ENCODE results near the gene ZFP92. TPM values are rescaled to one million over a fixed set of nuclear protein-coding genes. Genes with fewer than 3 reads are reported as not detected.

ZFP92 gene
- total RNA-seq, 1 experiment from 2014 or later: not detected

DNA sequence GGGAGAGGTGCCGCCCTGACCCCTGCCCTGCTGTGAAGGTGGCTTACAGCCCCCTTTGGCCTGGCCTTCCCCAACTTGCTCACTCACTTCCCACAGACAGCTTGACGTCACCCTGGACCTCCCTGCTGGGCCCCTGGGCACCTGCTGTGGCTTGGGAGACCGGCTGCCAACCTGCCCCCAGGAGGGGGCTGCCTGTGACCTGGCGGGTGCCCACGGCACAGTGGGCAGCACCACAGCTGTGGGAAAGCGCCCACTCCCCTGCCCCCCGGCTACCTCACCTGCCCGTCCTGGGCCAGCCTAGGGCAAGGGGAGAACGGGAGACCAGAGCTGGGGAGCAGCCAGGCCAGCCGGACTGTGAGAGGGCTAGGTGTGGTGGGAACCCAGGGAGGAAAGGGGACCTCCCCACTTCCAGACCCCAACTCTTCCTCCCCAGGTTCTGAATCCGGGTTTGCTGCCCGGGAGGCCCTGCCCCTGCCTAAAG lies 2.4 kb upstream of the ZFP92 start:
- no peak overlapping the region for H2AFZ ChIP-seq
- TF ChIP-seq EZH2 (IDR thresholded peaks at IDR 0.05; ENCODE audit: low read depth): no peak
- TF ChIP-seq, protein P1, sequence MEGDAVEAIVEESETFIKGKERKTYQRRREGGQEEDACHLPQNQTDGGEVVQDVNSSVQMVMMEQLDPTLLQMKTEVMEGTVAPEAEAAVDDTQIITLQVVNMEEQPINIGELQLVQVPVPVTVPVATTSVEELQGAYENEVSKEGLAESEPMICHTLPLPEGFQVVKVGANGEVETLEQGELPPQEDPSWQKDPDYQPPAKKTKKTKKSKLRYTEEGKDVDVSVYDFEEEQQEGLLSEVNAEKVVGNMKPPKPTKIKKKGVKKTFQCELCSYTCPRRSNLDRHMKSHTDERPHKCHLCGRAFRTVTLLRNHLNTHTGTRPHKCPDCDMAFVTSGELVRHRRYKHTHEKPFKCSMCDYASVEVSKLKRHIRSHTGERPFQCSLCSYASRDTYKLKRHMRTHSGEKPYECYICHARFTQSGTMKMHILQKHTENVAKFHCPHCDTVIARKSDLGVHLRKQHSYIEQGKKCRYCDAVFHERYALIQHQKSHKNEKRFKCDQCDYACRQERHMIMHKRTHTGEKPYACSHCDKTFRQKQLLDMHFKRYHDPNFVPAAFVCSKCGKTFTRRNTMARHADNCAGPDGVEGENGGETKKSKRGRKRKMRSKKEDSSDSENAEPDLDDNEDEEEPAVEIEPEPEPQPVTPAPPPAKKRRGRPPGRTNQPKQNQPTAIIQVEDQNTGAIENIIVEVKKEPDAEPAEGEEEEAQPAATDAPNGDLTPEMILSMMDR (conservative IDR thresholded peaks at IDR 0.05): no peak
- H3K27me3 ChIP-seq (ENCODE audit: insufficient read depth, low read depth): peaks cover 74% of the 10 kb centered on the region
- no peak overlapping the region for H3K4me2 ChIP-seq
- DNase-seq: no peak
- CTCF ChIA-PET: no interaction called here
- H4K20me1 ChIP-seq (ENCODE audit: insufficient read depth): no peaks in the 10 kb centered on the region
- no peaks in the 10 kb centered on the region for H3K79me2 ChIP-seq (ENCODE audit: low read depth)
- no peaks in the 10 kb centered on the region for H3K9me2 ChIP-seq (ENCODE audit: insufficient read depth)
- no peaks in the 10 kb centered on the region for H3K4me1 ChIP-seq (replicated peaks; ENCODE audit: insufficient read depth)
- BruUV-seq (replicated peaks): no TSS peak
- intact Hi-C loops (cut with micrococcal nuclease; ENCODE audit: unreplicated experiment): no loop called here
- POLR2A ChIA-PET (ENCODE audit: unreplicated experiment): no interaction called here
- no peaks in the 10 kb centered on the region for H3K36me3 ChIP-seq (ENCODE audit: low read depth)
- H3K4me3 ChIP-seq: no peak overlapping the region
- no peaks in the 10 kb centered on the region for H3F3A ChIP-seq (ENCODE audit: insufficient read depth, low read depth)
- no peak overlapping the region for H3K27ac ChIP-seq
- no peaks in the 10 kb centered on the region for H3K9me3 ChIP-seq (ENCODE audit: insufficient read depth, low read depth)

DNA sequence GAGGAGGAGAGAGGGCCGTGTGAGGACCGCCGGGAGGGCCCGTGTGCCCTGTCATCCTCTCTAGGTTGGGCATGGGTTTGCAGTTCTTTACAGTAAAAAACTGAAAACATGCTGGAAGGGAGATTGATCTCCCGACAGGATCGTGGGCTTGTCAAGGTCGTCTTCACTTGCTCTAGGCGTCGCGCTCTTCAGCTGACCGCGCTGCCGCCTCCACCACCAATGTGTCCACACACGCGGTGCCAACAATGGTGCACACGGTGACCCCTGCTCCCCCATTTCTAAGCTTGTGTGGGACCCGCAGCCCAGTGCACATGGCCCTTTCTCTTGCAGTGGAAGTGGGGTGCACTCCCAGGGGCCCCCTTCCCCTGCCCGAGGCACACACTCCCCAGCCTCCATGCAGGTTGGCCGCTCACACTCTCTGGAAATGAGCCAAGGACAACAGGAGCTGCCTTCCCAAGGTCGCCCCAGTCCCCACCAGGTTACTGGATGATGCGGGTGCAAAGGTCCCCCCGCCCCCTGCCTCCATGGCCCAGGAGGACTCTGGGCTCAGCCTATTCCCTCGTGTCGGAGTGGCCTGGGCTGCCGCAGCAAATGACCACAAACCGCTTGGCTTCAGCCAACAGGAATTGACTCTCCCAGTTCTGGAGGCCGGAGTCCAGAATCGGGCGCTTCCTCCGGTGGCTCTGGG lies 1.7 kb upstream of the ZFP92 start:
- H3K27ac ChIP-seq: no peak overlapping the region
- peaks cover 76% of the 10 kb centered on the region for H3K27me3 ChIP-seq (ENCODE audit: insufficient read depth, low read depth)
- no peaks in the 10 kb centered on the region for H3F3A ChIP-seq (ENCODE audit: insufficient read depth, low read depth)
- H3K4me3 ChIP-seq: no peak overlapping the region
- no peaks in the 10 kb centered on the region for H3K4me1 ChIP-seq (replicated peaks; ENCODE audit: insufficient read depth)
- BruUV-seq (replicated peaks): no TSS peak
- no peak overlapping the region for H2AFZ ChIP-seq
- no peak for TF ChIP-seq EZH2 (IDR thresholded peaks at IDR 0.05; ENCODE audit: low read depth)
- TF ChIP-seq, protein P1 (conservative IDR thresholded peaks at IDR 0.05): no peak
- ChIA-PET POLR2A (ENCODE audit: unreplicated experiment) (no interaction called here), CTCF (no interaction called here)
- no peaks in the 10 kb centered on the region for H3K36me3 ChIP-seq (ENCODE audit: low read depth)
- H3K4me2 ChIP-seq: no peak overlapping the region
- no peak for DNase-seq
- no peaks in the 10 kb centered on the region for H4K20me1 ChIP-seq (ENCODE audit: insufficient read depth)
- intact Hi-C loops (cut with micrococcal nuclease; ENCODE audit: unreplicated experiment): no loop called here
- no peaks in the 10 kb centered on the region for H3K9me2 ChIP-seq (ENCODE audit: insufficient read depth)
- H3K9me3 ChIP-seq (ENCODE audit: insufficient read depth, low read depth): no peaks in the 10 kb centered on the region
- no peaks in the 10 kb centered on the region for H3K79me2 ChIP-seq (ENCODE audit: low read depth)

DNA sequence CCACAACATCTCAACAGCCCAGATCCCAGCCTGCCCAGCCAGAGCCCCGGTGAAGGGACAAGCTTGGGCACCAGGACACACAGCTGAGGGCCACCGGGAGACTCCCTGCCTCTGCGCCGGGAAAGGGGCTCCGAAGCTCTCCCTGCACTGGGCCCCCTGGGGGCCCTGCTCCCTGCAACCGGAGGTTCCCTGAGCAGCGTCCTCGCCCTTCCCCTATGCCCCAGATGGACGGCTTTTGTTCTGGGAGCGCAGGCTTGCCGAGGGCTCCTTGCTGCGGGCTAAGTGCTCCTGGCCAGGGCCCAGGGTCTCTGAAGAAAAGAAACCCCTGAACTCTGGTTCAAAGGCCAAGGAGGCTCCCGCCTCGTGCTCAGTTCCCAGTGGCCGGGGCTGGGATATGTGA lies 899 bp upstream of the ZFP92 start:
- Histone ChIP-seq H3F3A (ENCODE audit: insufficient read depth, low read depth) (no peaks in the 10 kb centered on the region), H4K20me1 (ENCODE audit: insufficient read depth) (no peaks in the 10 kb centered on the region), H3K9me2 (ENCODE audit: insufficient read depth) (no peaks in the 10 kb centered on the region), H3K27me3 (ENCODE audit: insufficient read depth, low read depth) (peaks cover 78% of the 10 kb centered on the region), H3K36me3 (ENCODE audit: low read depth) (no peaks in the 10 kb centered on the region), H3K79me2 (ENCODE audit: low read depth) (no peaks in the 10 kb centered on the region), H3K4me1 (replicated peaks; ENCODE audit: insufficient read depth) (no peaks in the 10 kb centered on the region), H3K27ac (no peak overlapping the region), H3K9me3 (ENCODE audit: insufficient read depth, low read depth) (no peaks in the 10 kb centered on the region), H3K4me2 (no peak overlapping the region), H3K4me3 (no peak overlapping the region), H2AFZ (no peak overlapping the region)
- POLR2A ChIA-PET (ENCODE audit: unreplicated experiment): no interaction called here
- TF ChIP-seq EZH2 (IDR thresholded peaks at IDR 0.05; ENCODE audit: low read depth): no peak
- TF ChIP-seq, protein P1 (conservative IDR thresholded peaks at IDR 0.05): no peak
- intact Hi-C loops (cut with micrococcal nuclease; ENCODE audit: unreplicated experiment): no loop called here
- CTCF ChIA-PET: no interaction called here
- BruUV-seq (replicated peaks): no TSS peak
- DNase-seq: no peak
